Measurements from ENCODE around the gene MLF2. TPM values are rescaled to one million over a fixed set of nuclear protein-coding genes. Genes with fewer than 3 reads are reported as not detected.
A peak's percentile ranks its signal among the peaks of the same experiment; 100 is the strongest.
"Not testable (repeated sequence)": the region's sequence is repeated elsewhere in the genome, so short reads cannot be mapped to it uniquely, and the experiment has no call there.

The MLF2 gene
- total and polyA plus RNA-seq, 2 experiments from 2014 or later: 210 to 508 TPM

- Histone ChIP-seq H3K36me3 (replicated peaks; ENCODE audit: insufficient read depth, low read depth) (no peaks in the 10 kb centered on the region), H3K4me1 (ENCODE audit: insufficient read depth) (no peaks in the 10 kb centered on the region), H3K27ac (no peak overlapping the region), H4K20me1 (ENCODE audit: insufficient read depth, poor library complexity, severe bottlenecking) (no peaks in the 10 kb centered on the region), H3K9me3 (ENCODE audit: low read depth) (no peaks in the 10 kb centered on the region), H3K4me2 (no peak overlapping the region), H3K4me3 (no peak overlapping the region), H3K79me2 (no peaks in the 10 kb centered on the region), H3K9me2 (replicated peaks; ENCODE audit: insufficient read depth) (no peaks in the 10 kb centered on the region), H2AFZ (no peak overlapping the region), H3K27me3 (no peaks in the 10 kb centered on the region)
- TF ChIP-seq EZH2phosphoT487 (IDR thresholded peaks at IDR 0.05; ENCODE audit: low read depth, severe bottlenecking, unreplicated experiment) (no peak), EZH2 (IDR thresholded peaks at IDR 0.05; ENCODE audit: borderline replicate concordance) (no peak), CTCF (IDR thresholded peaks at IDR 0.05; ENCODE audit: poor library complexity) (no peak)
- no peak for DNase-seq (ENCODE audit: low spot score)
- WGBS (ENCODE audit: low lambda C conversion rate, missing lambda C conversion rate): 61% methylated on average over 3 of the region's 3 CpGs
Observed at GRCh38 chr12:6742834-6743233, 10.1 kb downstream of the MLF2 start.

- not testable (repeated sequence) for H3K79me2 ChIP-seq; H3K36me3 ChIP-seq (replicated peaks; ENCODE audit: insufficient read depth, low read depth); H3K4me1 ChIP-seq (ENCODE audit: insufficient read depth); H3K9me3 ChIP-seq (ENCODE audit: low read depth); H3K9me2 ChIP-seq (replicated peaks; ENCODE audit: insufficient read depth); DNase-seq (ENCODE audit: low spot score); H3K27ac ChIP-seq; H4K20me1 ChIP-seq (ENCODE audit: insufficient read depth, poor library complexity, severe bottlenecking); H3K4me3 ChIP-seq; H3K4me2 ChIP-seq; H2AFZ ChIP-seq; H3K27me3 ChIP-seq
- WGBS (ENCODE audit: low lambda C conversion rate, missing lambda C conversion rate): 88% methylated on average over 12 of the region's 12 CpGs
Observed at GRCh38 chr12:6742080-6742479, 10.9 kb downstream of the MLF2 start.

- no peak for DNase-seq (ENCODE audit: low spot score)
- Histone ChIP-seq H3K4me2 (no peak overlapping the region), H3K79me2 (no peaks in the 10 kb centered on the region), H3K4me1 (ENCODE audit: insufficient read depth) (no peaks in the 10 kb centered on the region), H3K4me3 (no peak overlapping the region), H4K20me1 (ENCODE audit: insufficient read depth, poor library complexity, severe bottlenecking) (no peaks in the 10 kb centered on the region), H3K9me3 (ENCODE audit: low read depth) (no peaks in the 10 kb centered on the region), H3K36me3 (replicated peaks; ENCODE audit: insufficient read depth, low read depth) (no peaks in the 10 kb centered on the region), H3K27ac (no peak overlapping the region), H2AFZ (no peak overlapping the region), H3K27me3 (no peaks in the 10 kb centered on the region), H3K9me2 (replicated peaks; ENCODE audit: insufficient read depth) (no peaks in the 10 kb centered on the region)
- no peak for TF ChIP-seq CTCF (IDR thresholded peaks at IDR 0.05; ENCODE audit: poor library complexity)
- TF ChIP-seq EZH2 (IDR thresholded peaks at IDR 0.05; ENCODE audit: borderline replicate concordance): no peak
- no peak for TF ChIP-seq EZH2phosphoT487 (IDR thresholded peaks at IDR 0.05; ENCODE audit: low read depth, severe bottlenecking, unreplicated experiment)
- WGBS (ENCODE audit: low lambda C conversion rate, missing lambda C conversion rate): 88% methylated on average over 5 of the region's 5 CpGs
Observed at GRCh38 chr12:6736754-6737153, 16.2 kb downstream of the MLF2 start.

- Histone ChIP-seq H4K20me1 (ENCODE audit: insufficient read depth, poor library complexity, severe bottlenecking) (no peaks in the 10 kb centered on the region), H3K27me3 (no peaks in the 10 kb centered on the region), H3K4me1 (ENCODE audit: insufficient read depth) (no peaks in the 10 kb centered on the region), H3K27ac (no peak overlapping the region), H2AFZ (no peak overlapping the region), H3K4me3 (no peak overlapping the region), H3K9me2 (replicated peaks; ENCODE audit: insufficient read depth) (no peaks in the 10 kb centered on the region), H3K4me2 (no peak overlapping the region), H3K36me3 (replicated peaks; ENCODE audit: insufficient read depth, low read depth) (no peaks in the 10 kb centered on the region), H3K9me3 (ENCODE audit: low read depth) (no peaks in the 10 kb centered on the region), H3K79me2 (no peaks in the 10 kb centered on the region)
- DNase-seq (ENCODE audit: low spot score): peak; percentile 75
- 42% methylated on average over 8 of the region's 8 CpGs for whole genome bisulfite sequencing (ENCODE audit: low lambda C conversion rate, missing lambda C conversion rate)
- TF ChIP-seq CTCF (IDR thresholded peaks at IDR 0.05; ENCODE audit: poor library complexity): peak; percentile 84
- TF ChIP-seq EZH2 (IDR thresholded peaks at IDR 0.05; ENCODE audit: borderline replicate concordance): no peak
Observed at GRCh38 chr12:6735448-6736191, 17.3 kb downstream of the MLF2 start.
